Transverse colon (tissue), 4 donors: Measurements from ENCODE around the gene NDUFAF2. TPM values are rescaled to one million over a fixed set of nuclear protein-coding genes. Genes with fewer than 3 reads are reported as not detected.
"Not testable (repeated sequence)": the region's sequence is repeated elsewhere in the genome, so short reads cannot be mapped to it uniquely, and the experiment has no call there.

Experiments used
- DNase-seq: peaks from one replicate; pipeline ENCODE4 v3.0.0-alpha.2; 2019
- H3K27ac ChIP-seq, 4 donors: fragments of 200-600 bp; sonication (generic); 2 replicates each; pipeline ENCODE4 v1.5.1; 2016 to 2018; ENCODE audit warnings: inconsistent platforms in 4 of 4
- H3K27me3 ChIP-seq: fragments of 200-600 bp; sonication (generic); 2 replicates; pipeline ENCODE4 v1.5.1; 2017; ENCODE audit warnings: inconsistent platforms
- H3K36me3 ChIP-seq, 4 donors: fragments of 200-600 bp; sonication (generic); 2 replicates each; pipeline ENCODE4 v1.5.1; 2017 to 2019; ENCODE audit warnings: inconsistent platforms in 4 of 4
- H3K4me1 ChIP-seq, 4 donors: fragments of 200-600 bp; sonication (generic); 2 replicates each; pipeline ENCODE4 v1.5.1; 2017 to 2020; ENCODE audit warnings: inconsistent platforms in 4 of 4
- H3K4me3 ChIP-seq, 4 donors: fragments of 200-600 bp; sonication (generic); 1 replicate in 1 of 4; 2 replicates in 3 of 4; pipeline versions ENCODE4 v1.5.1 to v1.6.1; 2017 to 2019; ENCODE audit warnings: inconsistent platforms in 4 of 4
- H3K9me3 ChIP-seq, 2 donors: fragments of 200-600 bp; sonication (generic); 2 replicates each; pipeline ENCODE4 v1.5.1; 2017 to 2019; ENCODE audit warnings: inconsistent platforms in 2 of 2
- EP300 ChIP-seq: sonication (generic); formaldehyde crosslinking; IDR thresholded peaks from one replicate; pipeline ENCODE4 v1.6.1; 2017; ENCODE audit warnings: antibody characterized with exemption, low read depth
- POLR2A ChIP-seq: fragments of 450-650 bp; IDR thresholded peaks from one replicate; pipeline ENCODE4 v1.6.1; 2016; ENCODE audit warnings: antibody characterized with exemption, mild to moderate bottlenecking, moderate library complexity
- POLR2AphosphoS5 ChIP-seq, 3 donors: sonication (generic); formaldehyde crosslinking; IDR thresholded peaks; one replicate each; pipeline ENCODE4 v1.6.1; 2016; ENCODE audit warnings: antibody characterized with exemption in 3 of 3
- WGBS, 2 donors: methylation state at CpG; one replicate each; pipeline ENCODE4 v1.1.5; 2018; ENCODE audit warnings: low coverage in 1 of 2; 5-methylcytosine and 5-hydroxymethylcytosine counted together
- in situ Hi-C, 4 donors: fragments of 200-750 bp; cut with MboI; loops; one replicate each; pipeline versions ENCODE4 v1.15.0 to v1.15.1; 2017; ENCODE audit warnings: low sequenced_read_pairs in 3 of 4, low pct_ligation_motif_present in 1 of 4, low pct_unique_long_range_greater_than_20kb in 1 of 4
- intact Hi-C: fragments of 100-400 bp; cut with DNase I; formaldehyde crosslinking; loops from one replicate; pipeline ENCODE4 v1.15.1; 2023; ENCODE audit warnings: low total_unique reads
- total RNA-seq, 4 donors: library from RNA; depleted of rRNA; stranded (reverse); fragments of >200 nt; gene quantifications; one replicate each; pipeline ENCODE4 v1.1.0, GENCODE V29; 2016
- TF ChIP-seq, protein P1 (sequence below), 5 experiments: fragments of 200-600 bp in 3 of 5; fragments of 450-650 bp in 2 of 5; sonication (generic) in 3 of 5; IDR thresholded peaks; 1 replicate in 2 of 5; 2 replicates in 3 of 5; pipeline ENCODE4 v1.5.1; 2016 to 2017; ENCODE audit warnings: antibody characterized with exemption in 5 of 5, inconsistent platforms in 3 of 5, mild to moderate bottlenecking in 2 of 5, moderate library complexity in 1 of 5

The NDUFAF2 gene
- total RNA-seq, 4 donors from 2014 or later: 8.2 to 26.5 (median 10.5) TPM

DNA sequence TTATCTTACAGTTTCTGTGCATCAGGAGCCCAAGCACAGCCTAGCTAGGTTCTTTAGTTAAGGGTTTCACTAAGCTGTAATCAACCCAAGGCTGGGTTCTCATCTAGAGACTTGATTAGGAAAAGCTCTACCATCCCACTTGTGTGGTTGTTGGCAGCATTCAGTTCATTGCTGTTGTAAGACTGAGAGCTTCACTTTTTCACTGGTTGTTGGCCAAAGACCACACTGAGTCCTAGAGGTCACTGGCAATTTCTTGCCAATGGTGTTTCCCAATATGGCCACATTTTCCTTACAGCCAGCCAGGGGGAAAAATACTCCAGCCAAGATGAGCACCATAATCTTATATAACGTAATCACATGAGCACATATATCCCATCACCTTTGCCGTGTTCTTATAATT is 142.9 kb downstream of the NDUFAF2 start:
- in situ Hi-C loops: no loop called here
- DNase-seq: no peak
- intact Hi-C loops: no loop called here
- Histone ChIP-seq H3K4me3 (no peak overlapping the region), H3K27me3 (no peaks in the 10 kb centered on the region), H3K9me3 (peaks cover 2 to 6% of the 10 kb centered on the region in 2 donors), H3K36me3 (no peaks in the 10 kb centered on the region), H3K27ac (no peak overlapping the region), H3K4me1 (peaks cover 0 to 3% (median 0%) of the 10 kb centered on the region in 4 donors)
- no peak for TF ChIP-seq EP300
- no peak for TF ChIP-seq POLR2AphosphoS5 (IDR thresholded peaks at IDR 0.05)
- TF ChIP-seq POLR2A: no peak
- TF ChIP-seq, protein P1, sequence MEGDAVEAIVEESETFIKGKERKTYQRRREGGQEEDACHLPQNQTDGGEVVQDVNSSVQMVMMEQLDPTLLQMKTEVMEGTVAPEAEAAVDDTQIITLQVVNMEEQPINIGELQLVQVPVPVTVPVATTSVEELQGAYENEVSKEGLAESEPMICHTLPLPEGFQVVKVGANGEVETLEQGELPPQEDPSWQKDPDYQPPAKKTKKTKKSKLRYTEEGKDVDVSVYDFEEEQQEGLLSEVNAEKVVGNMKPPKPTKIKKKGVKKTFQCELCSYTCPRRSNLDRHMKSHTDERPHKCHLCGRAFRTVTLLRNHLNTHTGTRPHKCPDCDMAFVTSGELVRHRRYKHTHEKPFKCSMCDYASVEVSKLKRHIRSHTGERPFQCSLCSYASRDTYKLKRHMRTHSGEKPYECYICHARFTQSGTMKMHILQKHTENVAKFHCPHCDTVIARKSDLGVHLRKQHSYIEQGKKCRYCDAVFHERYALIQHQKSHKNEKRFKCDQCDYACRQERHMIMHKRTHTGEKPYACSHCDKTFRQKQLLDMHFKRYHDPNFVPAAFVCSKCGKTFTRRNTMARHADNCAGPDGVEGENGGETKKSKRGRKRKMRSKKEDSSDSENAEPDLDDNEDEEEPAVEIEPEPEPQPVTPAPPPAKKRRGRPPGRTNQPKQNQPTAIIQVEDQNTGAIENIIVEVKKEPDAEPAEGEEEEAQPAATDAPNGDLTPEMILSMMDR (IDR thresholded peaks at IDR 0.05): no peak
- WGBS, 2 donors: 74 to 79% methylated on average over 2 of the region's 2 CpGs

DNA sequence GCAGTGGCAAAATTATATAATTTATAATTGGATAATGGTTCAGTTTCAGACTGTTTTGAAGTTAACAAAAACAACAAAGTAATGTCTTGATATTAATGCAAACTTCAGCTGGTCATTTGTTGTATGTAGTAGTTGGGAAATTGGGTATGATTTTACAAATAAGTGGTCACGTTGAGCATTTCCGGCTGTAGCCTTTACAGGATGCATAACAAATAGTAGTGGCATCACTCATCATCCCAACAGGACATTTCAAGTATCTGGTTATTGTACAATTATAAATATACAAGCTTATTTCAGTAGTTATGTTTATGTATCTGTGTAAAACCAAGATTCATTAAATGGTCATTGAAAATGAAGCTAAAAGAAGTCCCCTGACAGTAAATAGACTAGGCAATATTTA is 144.3 kb downstream of the NDUFAF2 start:
- Histone ChIP-seq H3K4me3 (no peak overlapping the region), H3K27ac (no peak overlapping the region), H3K27me3 (no peaks in the 10 kb centered on the region), H3K9me3 (peaks cover 2 to 6% of the 10 kb centered on the region in 2 donors), H3K36me3 (no peaks in the 10 kb centered on the region), H3K4me1 (peaks cover 0 to 3% (median 0%) of the 10 kb centered on the region in 4 donors)
- intact Hi-C loops (no loop called here), in situ Hi-C loops (no loop called here)
- 65 to 80% methylated on average over 2 of the region's 2 CpGs for WGBS, 2 donors
- TF ChIP-seq, protein P1 (IDR thresholded peaks at IDR 0.05): no peak
- no peak for DNase-seq

DNA sequence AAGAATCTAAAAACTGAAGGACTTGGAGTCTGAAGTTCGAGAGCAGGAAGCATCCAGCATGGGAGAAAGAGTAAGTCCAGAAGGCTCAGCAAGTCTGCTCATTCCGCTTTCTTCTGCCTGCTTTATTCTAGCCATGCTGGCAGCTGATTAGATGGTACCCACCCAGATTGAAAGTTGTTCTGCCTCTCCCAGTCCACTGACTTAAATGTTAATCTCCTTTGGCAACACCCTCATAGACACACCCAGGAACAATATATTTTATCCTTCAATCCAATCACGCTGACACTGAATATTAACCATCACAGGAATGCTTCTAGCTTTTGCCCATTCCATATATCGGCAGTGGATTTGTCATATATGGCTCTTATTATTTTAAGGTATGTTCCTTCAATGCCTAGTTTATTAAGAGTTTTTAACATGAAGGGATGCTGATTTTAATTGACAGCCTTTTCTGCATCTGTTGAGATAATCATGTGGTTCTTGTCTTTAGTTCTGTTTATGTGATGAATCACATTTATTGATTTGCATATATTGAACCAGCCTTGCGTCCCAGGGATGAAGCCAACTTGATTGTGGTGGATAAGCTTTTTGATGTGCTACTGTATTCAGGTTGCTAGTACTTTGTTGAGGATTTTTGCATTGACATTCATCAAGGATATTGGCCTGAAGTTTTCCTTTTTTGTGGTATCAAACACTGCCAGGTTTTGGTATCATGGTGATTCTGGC is 148.2 kb downstream of the NDUFAF2 start:
- H3K27ac ChIP-seq, H3K27me3 ChIP-seq, H3K9me3 ChIP-seq, H3K4me1 ChIP-seq, H3K36me3 ChIP-seq, H3K4me3 ChIP-seq, in situ Hi-C loops, DNase-seq: not testable (repeated sequence)
- intact Hi-C loops: loop anchor here (10.0 kb wide), 1 partner anchor 1508 kb away; no protein-coding TSS in a partner anchor
- WGBS, 2 donors: 76 to 88% methylated on average over 4 to 5 of the region's 5 CpGs

DNA sequence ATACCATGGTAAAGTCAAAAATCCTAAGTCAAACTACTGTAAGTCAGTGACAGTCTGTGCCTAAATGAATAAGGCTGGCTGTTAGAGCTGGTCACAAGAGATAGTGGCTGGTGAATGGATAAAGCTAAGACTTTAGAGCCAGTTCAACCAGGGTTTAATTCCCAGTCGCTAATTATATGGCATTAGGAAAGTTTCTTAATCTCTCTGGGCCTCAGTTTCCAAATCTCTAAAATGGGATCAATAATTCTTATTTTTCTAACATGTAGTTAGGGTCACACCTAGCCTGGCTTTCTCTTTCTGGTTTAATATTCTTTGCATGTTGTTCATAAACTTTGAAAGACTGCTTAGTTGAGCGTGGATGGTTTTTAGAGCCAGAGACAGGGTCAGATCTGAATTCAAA is 152.5 kb downstream of the NDUFAF2 start:
- in situ Hi-C loops: no loop called here
- TF ChIP-seq, protein P1 (IDR thresholded peaks at IDR 0.05): no peak
- TF ChIP-seq POLR2A (no peak), EP300 (no peak), POLR2AphosphoS5 (IDR thresholded peaks at IDR 0.05) (no peak)

More for the DNA sequence above, 152.5 kb downstream of the NDUFAF2 start:
- no peaks in the 10 kb centered on the region for H3K36me3 ChIP-seq
- no peaks in the 10 kb centered on the region for H3K27me3 ChIP-seq
- intact Hi-C loops: loop anchor here (10.0 kb wide), 1 partner anchor 1513 kb away; no protein-coding TSS in a partner anchor
- DNase-seq: no peak
- no peaks in the 10 kb centered on the region for H3K9me3 ChIP-seq
- no peaks in the 10 kb centered on the region for H3K4me1 ChIP-seq
- H3K27ac ChIP-seq: no peak overlapping the region
- no peak overlapping the region for H3K4me3 ChIP-seq
- 80 to 95% methylated on average over 2 of the region's 2 CpGs for WGBS, 2 donors
